T-cell (primary cell): ENCODE data around the gene CDHR3. TPM values are rescaled to one million over a fixed set of nuclear protein-coding genes. Genes with fewer than 3 reads are reported as not detected.

Source experiments
- ATAC-seq, 4 experiments: fragments of 200-7000 bp in 3 of 4; fragments of 150-1000 bp in 1 of 4; cut with Tn5 transposase; replicated peaks in 1 of 4; 1 replicate in 3 of 4; 2 replicates in 1 of 4; pipeline ENCODE4 v1.10.0; 2021; ENCODE audit warnings: moderate library complexity in 3 of 4, mild to moderate bottlenecking in 2 of 4, moderate number of reproducible peaks in 1 of 4
- CTCF ChIA-PET, 2 donors: fragments of 300-600 bp; sonication (Branson Sonifier 250); formaldehyde crosslinking; loops; one replicate each; lab custom pipeline; 2022; ENCODE audit warnings: antibody characterized with exemption in 2 of 2; lab: Charles Lee
- POLR2A ChIA-PET, 2 donors: fragments of 300-600 bp; sonication (Branson Sonifier 250); formaldehyde crosslinking; loops; one replicate each; lab custom pipeline; 2022; ENCODE audit warnings: antibody characterized with exemption in 2 of 2; lab: Charles Lee
- DNase-seq, 35 experiments: peaks; one replicate each; pipeline versions ENCODE4 v3.0.0 to v3.0.0-alpha.2; 2013 to 2023
- H3K27ac ChIP-seq: one replicate; pipeline ENCODE4 v1.5.1; 2013; ENCODE audit warnings: low read length
- H3K27me3 ChIP-seq, 2 experiments: replicated peaks in 1 of 2; 1 replicate in 1 of 2; 2 replicates in 1 of 2; pipeline versions ENCODE4 v1.6.1 to v1.7.0; 2013; ENCODE audit warnings: low read length in 1 of 2, mixed read lengths in 1 of 2; ENCODE audit not compliant: control insufficient read depth in 2 of 2, insufficient read depth in 2 of 2; ENCODE audit errors: extremely low read depth in 1 of 2
- H3K36me3 ChIP-seq, 2 donors: 1 replicate in 1 of 2; 2 replicates in 1 of 2; pipeline versions ENCODE4 v1.6.1 to v1.7.0; 2013; ENCODE audit warnings: low read length in 1 of 2; ENCODE audit not compliant: control insufficient read depth in 2 of 2, insufficient read depth in 1 of 2; ENCODE audit errors: extremely low read depth in 1 of 2
- H3K4me1 ChIP-seq, 2 experiments: 1 replicate in 1 of 2; 2 replicates in 1 of 2; pipeline versions ENCODE4 v1.6.1 to v1.7.0; 2013; ENCODE audit warnings: low read length in 2 of 2, mixed read lengths in 1 of 2; ENCODE audit not compliant: insufficient read depth in 2 of 2, control insufficient read depth in 1 of 2; ENCODE audit errors: extremely low read depth in 1 of 2
- H3K4me3 ChIP-seq, 2 donors: 1 replicate in 1 of 2; 2 replicates in 1 of 2; pipeline versions ENCODE4 v1.5.1 to v1.7.0; 2013; ENCODE audit warnings: mild to moderate bottlenecking in 2 of 2, low read length in 1 of 2, moderate library complexity in 1 of 2; ENCODE audit not compliant: control insufficient read depth in 1 of 2; ENCODE audit errors: extremely low read depth in 1 of 2
- H3K9me3 ChIP-seq: 2 replicates; pipeline ENCODE4 v1.7.0; 2013
- H3K27ac Mint-ChIP-seq, 2 donors: one replicate each; pipeline ENCODE4 v1.8.0; 2020 to 2021; ENCODE audit warnings: mild to moderate bottlenecking in 2 of 2, mixed read lengths in 2 of 2
- H3K27me3 Mint-ChIP-seq, 2 donors: one replicate each; pipeline ENCODE4 v1.8.0; 2021 to 2022; ENCODE audit warnings: mixed read lengths in 2 of 2
- H3K36me3 Mint-ChIP-seq: one replicate; pipeline ENCODE4 v1.8.0; 2021; ENCODE audit warnings: mixed read lengths
- H3K4me1 Mint-ChIP-seq, 3 donors: one replicate each; pipeline ENCODE4 v1.8.0; 2020 to 2022; ENCODE audit warnings: mixed read lengths in 3 of 3, mild to moderate bottlenecking in 1 of 3
- H3K4me3 Mint-ChIP-seq, 3 donors: one replicate each; pipeline ENCODE4 v1.8.0; 2020 to 2022; ENCODE audit warnings: mild to moderate bottlenecking in 3 of 3, mixed read lengths in 3 of 3, moderate library complexity in 3 of 3
- H3K9me3 Mint-ChIP-seq, 3 donors: one replicate each; pipeline ENCODE4 v1.8.0; 2020 to 2022; ENCODE audit warnings: mixed read lengths in 3 of 3
- WGBS: methylation state at CpG from one replicate; pipeline ENCODE4 v1.1.5; 2013; ENCODE audit warnings: missing lambda C conversion rate; ENCODE audit not compliant: insufficient coverage; 5-methylcytosine and 5-hydroxymethylcytosine counted together
- total RNA-seq, 35 experiments: library from RNA in 6 of 35; stranded (reverse) in 6 of 35; fragments of 120-200 nt in 1 of 35; gene quantifications; one replicate each; pipeline versions ENCODE4 v1.2.1 to v1.2.4 and lab custom pipeline; 2013 to 2026

The CDHR3 gene
- total RNA-seq, 5 donors from 2014 or later (not counting 1 experiment from before 2014, with no cell fraction given): 10.5 to 18.5 (median 14.5) TPM

GRCh38 chr7:106012935-106013439, 49.9 kb downstream of the CDHR3 start:
- peaks cover 0 to 3% of the 10 kb centered on the region in 2 experiments for H3K27me3 ChIP-seq
- Mint-ChIP-seq H3K27me3 (peaks cover 0 to 4% of the 10 kb centered on the region in 2 donors), H3K4me3 (no peak overlapping the region), H3K36me3 (no peaks in the 10 kb centered on the region), H3K9me3 (peaks cover 0 to 2% (median 0%) of the 10 kb centered on the region in 3 donors), H3K27ac (no peak overlapping the region), H3K4me1 (peaks cover 53 to 64% (median 64%) of the 10 kb centered on the region in 3 donors)
- no peak for DNase-seq
- no peaks in the 10 kb centered on the region for H3K36me3 ChIP-seq
- no peaks in the 10 kb centered on the region for H3K9me3 ChIP-seq
- CTCF ChIA-PET: interaction anchor here in 1 of 2 donors (0.8 to 1.1 kb wide), 2 partner anchors 319 to 356 kb away, joined by 3 to 8 read pairs; no protein-coding TSS in a partner anchor
- 95% methylated on average over 7 of the region's 8 CpGs for WGBS
- H3K27ac ChIP-seq: no peak overlapping the region
- H3K4me1 ChIP-seq: peaks cover 7 to 27% of the 10 kb centered on the region in 2 experiments
- POLR2A ChIA-PET: no interaction called here
- H3K4me3 ChIP-seq: no peak overlapping the region
- no peak for ATAC-seq

- ATAC-seq: no peak
- no peaks in the 10 kb centered on the region for H3K36me3 ChIP-seq
- peaks cover 0 to 4% of the 10 kb centered on the region in 2 donors for H3K27me3 Mint-ChIP-seq
- H3K4me3 Mint-ChIP-seq: peak overlapping the region in 1 of 3 donors; percentile 8
- H3K4me1 ChIP-seq: peaks cover 8 to 30% of the 10 kb centered on the region in 2 experiments
- peaks cover 57 to 68% (median 67%) of the 10 kb centered on the region in 3 donors for H3K4me1 Mint-ChIP-seq
- ChIA-PET POLR2A (no interaction called here), CTCF (interaction anchor here (0.9 to 1.5 kb wide), 3 partner anchors 26 to 137 kb away, joined by 3 read pairs; no protein-coding TSS in a partner anchor)
- H3K27ac ChIP-seq: no peak overlapping the region
- peaks cover 0 to 8% of the 10 kb centered on the region in 2 experiments for H3K27me3 ChIP-seq
- no peaks in the 10 kb centered on the region for H3K9me3 ChIP-seq
- 92% methylated on average over 5 of the region's 11 CpGs for WGBS
- H3K4me3 ChIP-seq: no peak overlapping the region
- DNase-seq: no peak
- no peaks in the 10 kb centered on the region for H3K36me3 Mint-ChIP-seq
- no peak overlapping the region for H3K27ac Mint-ChIP-seq
- no peaks in the 10 kb centered on the region for H3K9me3 Mint-ChIP-seq
These were observed 52.5 kb downstream of the CDHR3 start for GRCh38 chr7:106015381-106016218.

- Mint-ChIP-seq H3K4me3 (no peak overlapping the region), H3K9me3 (no peaks in the 10 kb centered on the region), H3K4me1 (peaks cover 60 to 73% (median 70%) of the 10 kb centered on the region in 3 donors), H3K36me3 (no peaks in the 10 kb centered on the region), H3K27ac (peak overlapping the region in 1 of 2 donors; percentile 39), H3K27me3 (peaks cover 0 to 4% of the 10 kb centered on the region in 2 donors)
- WGBS: 90% methylated on average over 2 of the region's 3 CpGs
- DNase-seq: no peak
- peaks cover 0 to 8% of the 10 kb centered on the region in 2 experiments for H3K27me3 ChIP-seq
- POLR2A ChIA-PET: no interaction called here
- peaks cover 15 to 37% of the 10 kb centered on the region in 2 experiments for H3K4me1 ChIP-seq
- H3K4me3 ChIP-seq: no peak overlapping the region
- no peaks in the 10 kb centered on the region for H3K9me3 ChIP-seq
- CTCF ChIA-PET: no interaction called here
- no peak overlapping the region for H3K27ac ChIP-seq
- H3K36me3 ChIP-seq: no peaks in the 10 kb centered on the region
- no peak for ATAC-seq
These were observed 53.3 kb downstream of the CDHR3 start for GRCh38 chr7:106016331-106016730.

- Histone ChIP-seq H3K4me3 (no peak overlapping the region), H3K36me3 (no peaks in the 10 kb centered on the region), H3K27me3 (peaks cover 0 to 8% of the 10 kb centered on the region in 2 experiments), H3K4me1 (peaks cover 26 to 45% of the 10 kb centered on the region in 2 experiments), H3K9me3 (no peaks in the 10 kb centered on the region), H3K27ac (no peak overlapping the region)
- no peaks in the 10 kb centered on the region for H3K36me3 Mint-ChIP-seq
- H3K4me3 Mint-ChIP-seq: no peak overlapping the region
- ATAC-seq (no peak), DNase-seq (no peak)
- H3K4me1 Mint-ChIP-seq: peaks cover 60 to 74% (median 70%) of the 10 kb centered on the region in 3 donors
- no peak overlapping the region for H3K27ac Mint-ChIP-seq
- WGBS: 100% methylated on average over 2 of the region's 4 CpGs
- H3K27me3 Mint-ChIP-seq: no peaks in the 10 kb centered on the region
- CTCF ChIA-PET: interaction anchor here in 1 of 2 donors (0.6 to 0.9 kb wide), 2 partner anchors 361 to 1853 kb away, joined by 3 to 4 read pairs; no protein-coding TSS in a partner anchor
- POLR2A ChIA-PET: no interaction called here
- no peaks in the 10 kb centered on the region for H3K9me3 Mint-ChIP-seq
These were observed 54.6 kb downstream of the CDHR3 start for GRCh38 chr7:106017657-106018056.

- Histone ChIP-seq H3K27ac (no peak overlapping the region), H3K27me3 (peaks cover 0 to 8% of the 10 kb centered on the region in 2 experiments), H3K36me3 (no peaks in the 10 kb centered on the region), H3K9me3 (no peaks in the 10 kb centered on the region), H3K4me1 (peaks cover 38 to 55% of the 10 kb centered on the region in 2 experiments), H3K4me3 (no peak overlapping the region)
- POLR2A ChIA-PET: interaction anchor here (0.6 to 0.7 kb wide), 3 partner anchors 43 to 660 kb away, joined by 3 to 5 read pairs (median 3); no protein-coding TSS in a partner anchor
- DNase-seq (no peak), ATAC-seq (no peak)
- Mint-ChIP-seq H3K27me3 (no peaks in the 10 kb centered on the region), H3K4me1 (peaks cover 70 to 78% (median 76%) of the 10 kb centered on the region in 3 donors), H3K36me3 (no peaks in the 10 kb centered on the region), H3K9me3 (no peaks in the 10 kb centered on the region), H3K27ac (no peak overlapping the region), H3K4me3 (no peak overlapping the region)
- CTCF ChIA-PET: interaction anchor here in 1 of 2 donors (1.7 kb wide), 1 partner anchor 11 kb away, joined by 5 read pairs; no protein-coding TSS in a partner anchor
- 97% methylated on average over 10 of the region's 14 CpGs for WGBS
These were observed 55.8 kb downstream of the CDHR3 start for GRCh38 chr7:106018566-106019469.
